GM10248 (cell line): ENCODE data around the gene ATP2A1.

Experiments used
- CTCF ChIA-PET: fragments of 300-600 bp; sonication (Branson Sonifier 250); formaldehyde crosslinking; extraction: SDS; loops from one replicate; lab custom pipeline; 2021; ENCODE audit warnings: antibody characterized with exemption; lab: Yijun Ruan, JAX
- POLR2A ChIA-PET: fragments of 350-650 bp; sonication (Branson Sonifier 250); formaldehyde crosslinking; extraction: SDS; loops from one replicate; lab custom pipeline; 2020; ENCODE audit warnings: antibody characterized with exemption; lab: Yijun Ruan, JAX
- DNase-seq: peaks from one replicate; pipeline ENCODE4 v3.0.0; 2012; ENCODE audit errors: extremely low spot score
- CTCF ChIP-seq: IDR thresholded peaks from 2 replicates; pipeline ENCODE4 v1.5.1; 2012; ENCODE audit warnings: mild to moderate bottlenecking, low read depth; ENCODE audit errors: extremely low read depth, missing control alignments, control extremely low read depth

Gene ATP2A1

GRCh38 chr16:28951410-28951943 is 73.2 kb downstream of the ATP2A1 start:
- no peak for DNase-seq
- no peak for TF ChIP-seq CTCF
- ChIA-PET POLR2A (no interaction called here), CTCF (interaction anchor here (0.6 kb wide), 1 partner anchor 26 kb away, joined by 3 read pairs; no protein-coding TSS in a partner anchor)
